Body of pancreas (tissue), 4 donors: ENCODE data around the gene RPL38. TPM values are rescaled to one million over a fixed set of nuclear protein-coding genes. Genes with fewer than 3 reads are reported as not detected.

Experiments used
- ATAC-seq: fragments of 150-250 bp; one replicate; pipeline ENCODE4 v1.9.1; 2016
- DNase-seq, 4 donors: peaks; one replicate each; pipeline ENCODE4 v3.0.0-alpha.2; 2019
- H3K27ac ChIP-seq, 4 donors: fragments of 200-600 bp; sonication (generic); 1 replicate in 3 of 4; 2 replicates in 1 of 4; pipeline versions ENCODE4 v1.5.1 to v1.6.1; 2016 to 2019; ENCODE audit warnings: mild to moderate bottlenecking in 1 of 4, mixed read lengths in 1 of 4, moderate library complexity in 1 of 4
- H3K27me3 ChIP-seq, 2 donors: fragments of 200-600 bp; sonication (generic); one replicate each; pipeline ENCODE4 v1.6.0; 2016; ENCODE audit warnings: mild to moderate bottlenecking in 1 of 2
- H3K36me3 ChIP-seq, 2 donors: fragments of 200-600 bp; sonication (generic); replicated peaks in 1 of 2; 2 replicates each; pipeline ENCODE4 v1.5.1; 2016; ENCODE audit warnings: low read depth in 2 of 2; ENCODE audit not compliant: insufficient read depth in 1 of 2
- H3K4me1 ChIP-seq: fragments of 200-600 bp; sonication (generic); one replicate; pipeline ENCODE4 v1.6.0; 2016
- H3K4me3 ChIP-seq, 2 donors: fragments of 200-600 bp; sonication (generic); 1 replicate in 1 of 2; 2 replicates in 1 of 2; pipeline ENCODE4 v1.5.1; 2016 to 2019
- H3K9me3 ChIP-seq, 3 donors: fragments of 200-600 bp; sonication (generic); 1 replicate in 2 of 3; 2 replicates in 1 of 3; pipeline ENCODE4 v1.5.1; 2016
- CTCF ChIP-seq, 7 experiments: fragments of 450-650 bp in 4 of 7; fragments of 200-600 bp in 3 of 7; sonication (generic) in 3 of 7; IDR thresholded peaks; one replicate each; pipeline ENCODE4 v1.5.1; 2016 to 2019; ENCODE audit warnings: antibody characterized with exemption in 7 of 7
- POLR2A ChIP-seq, 3 donors: fragments of 450-650 bp; IDR thresholded peaks; one replicate each; pipeline ENCODE4 v1.6.1; 2016; ENCODE audit warnings: antibody characterized with exemption in 3 of 3, mild to moderate bottlenecking in 2 of 3
- WGBS, 2 donors: methylation state at CpG; one replicate each; pipeline ENCODE4 v1.1.5; 2017; 5-methylcytosine and 5-hydroxymethylcytosine counted together
- intact Hi-C: fragments of 100-400 bp; cut with DNase I; formaldehyde crosslinking; loops from one replicate; pipeline ENCODE4 v1.15.1; 2023
- total RNA-seq, 2 donors: library from RNA; depleted of rRNA; stranded (reverse); fragments of >200 nt; gene quantifications; one replicate each; pipeline ENCODE4 v1.1.0, GENCODE V29; 2016

RPL38 gene
- 100 to 1,000 TPM; 141 to 156 TPM for total RNA-seq

- H3K27me3 ChIP-seq, result peaks cover 0 to 5% of the 10 kb centered on the region in 2 donors
- intact Hi-C loops, result loop anchor here (10.0 kb wide), 1 partner anchor 151 kb away; no protein-coding TSS in a partner anchor
- H3K9me3 ChIP-seq, result no peaks in the 10 kb centered on the region
- TF ChIP-seq POLR2A (IDR thresholded peaks at IDR 0.05) (peak; percentile 56 to 95 (median 95)), CTCF (IDR thresholded peaks at IDR 0.05) (peak; percentile 89 to 99 (median 98))
- H3K27ac ChIP-seq, result peak within 1 kb of the TSS; percentile 57 to 85 (median 82)
- WGBS, 2 donors, result 0% methylated on average over 38 to 53 of the region's 53 CpGs
- peaks cover 0 to 3% of the 10 kb centered on the region in 2 donors for H3K36me3 ChIP-seq
- H3K4me3 ChIP-seq, result peak within 1 kb of the TSS; percentile 94 to 97
- ATAC-seq, result peak; percentile 95
- peak; percentile 95 to 98 (median 96) for DNase-seq
- peaks cover 46% of the 10 kb centered on the region for H3K4me1 ChIP-seq
Measured at GRCh38 chr17:74203439-74204240, at the start of gene RPL38. TSS of gene RPL38 (plus strand) at chr17:74203678. CDS start at chr17:74203956, 278 bp downstream.

GRCh38 chr17:74153821-74154430 is 49.6 kb upstream of the RPL38 start:
- WGBS, 2 donors, result 66 to 73% methylated on average over 8 to 11 of the region's 11 CpGs
- ATAC-seq, result no peak
- TF ChIP-seq POLR2A (IDR thresholded peaks at IDR 0.05) (no peak), CTCF (IDR thresholded peaks at IDR 0.05) (no peak)
- Histone ChIP-seq H3K27ac (no peak overlapping the region), H3K36me3 (no peaks in the 10 kb centered on the region), H3K27me3 (no peaks in the 10 kb centered on the region), H3K4me3 (no peak overlapping the region), H3K9me3 (no peaks in the 10 kb centered on the region), H3K4me1 (peaks cover 7% of the 10 kb centered on the region)
- intact Hi-C loops, result no loop called here
- no peak for DNase-seq

GRCh38 chr17:74156878-74157277 is 46.6 kb upstream of the RPL38 start:
- intact Hi-C loops, result no loop called here
- ATAC-seq, result no peak
- WGBS, 2 donors, result 64 to 72% methylated on average over 6 of the region's 6 CpGs

GRCh38 chr17:74157366-74157765 is 46.1 kb upstream of the RPL38 start:
- TF ChIP-seq POLR2A (IDR thresholded peaks at IDR 0.05), result no peak
- no peak for TF ChIP-seq CTCF (IDR thresholded peaks at IDR 0.05)
- intact Hi-C loops, result no loop called here
- DNase-seq (no peak), ATAC-seq (no peak)
- 69 to 86% methylated on average over 9 of the region's 9 CpGs for WGBS, 2 donors
- Histone ChIP-seq H3K4me3 (no peak overlapping the region), H3K36me3 (no peaks in the 10 kb centered on the region), H3K9me3 (no peaks in the 10 kb centered on the region), H3K4me1 (no peaks in the 10 kb centered on the region), H3K27ac (no peak overlapping the region), H3K27me3 (no peaks in the 10 kb centered on the region)

More at GRCh38 chr17:74156878-74157277, 46.6 kb upstream of the RPL38 start:
- Histone ChIP-seq H3K9me3 (no peaks in the 10 kb centered on the region), H3K4me1 (no peaks in the 10 kb centered on the region), H3K27ac (no peak overlapping the region), H3K36me3 (no peaks in the 10 kb centered on the region), H3K4me3 (no peak overlapping the region), H3K27me3 (no peaks in the 10 kb centered on the region)
- DNase-seq, result no peak
- no peak for TF ChIP-seq POLR2A (IDR thresholded peaks at IDR 0.05)
- TF ChIP-seq CTCF (IDR thresholded peaks at IDR 0.05), result no peak
